Activated CD4-positive, alpha-beta T cell treated with anti-CD3 and anti-CD28 coated beads, Interleukin-2, amount 10 ng/mL, durations not matched to agents 7 days and 5 days (primary cell): ENCODE data around the gene CCDC57. TPM values are rescaled to one million over a fixed set of nuclear protein-coding genes. Genes with fewer than 3 reads are reported as not detected.

Experiments
- CTCF ChIA-PET: fragments of 350-600 bp; sonication (Branson Sonifier 250); formaldehyde crosslinking; loops from one replicate; lab custom pipeline; 2021; ENCODE audit warnings: antibody characterized with exemption; lab: Charles Lee
- POLR2A ChIA-PET: fragments of 350-600 bp; sonication (Branson Sonifier 250); formaldehyde crosslinking; loops from one replicate; lab custom pipeline; 2021; ENCODE audit warnings: antibody characterized with exemption; lab: Charles Lee
- DNase-seq: peaks from one replicate; pipeline ENCODE4 v3.0.0-alpha.2; 2020
- H3K27ac Mint-ChIP-seq: one replicate; pipeline ENCODE4 v1.8.0; 2021; ENCODE audit warnings: mild to moderate bottlenecking, moderate library complexity, mixed read lengths
- H3K27me3 Mint-ChIP-seq: one replicate; pipeline ENCODE4 v1.8.0; 2021; ENCODE audit warnings: mixed read lengths
- H3K36me3 Mint-ChIP-seq: one replicate; pipeline ENCODE4 v1.8.0; 2021; ENCODE audit warnings: low read depth, mixed read lengths
- H3K4me1 Mint-ChIP-seq: one replicate; pipeline ENCODE4 v1.8.0; 2021; ENCODE audit warnings: mixed read lengths
- H3K4me3 Mint-ChIP-seq: one replicate; pipeline ENCODE4 v1.8.0; 2021; ENCODE audit warnings: mild to moderate bottlenecking, moderate library complexity, mixed read lengths
- H3K9me3 Mint-ChIP-seq: one replicate; pipeline ENCODE4 v1.8.0; 2021; ENCODE audit warnings: mixed read lengths
- total RNA-seq, 2 experiments: library from RNA; stranded (reverse); gene quantifications; one replicate each; pipeline ENCODE4 v1.2.3, GENCODE V29; 2021

The CCDC57 gene
- total RNA-seq, 2 experiments from 2014 or later, result 60.5 to 69.7 TPM

GRCh38 chr17:82112181-82112913 is 100.3 kb downstream of the CCDC57 start:
- ChIA-PET CTCF (interaction anchor here (1.2 to 1.6 kb wide), 3 partner anchors 9 to 82 kb away, joined by 3 to 6 read pairs (median 3); no protein-coding TSS in a partner anchor), POLR2A (interaction anchor here (1.1 kb wide), 1 partner anchor 75 kb away, joined by 3 read pairs; the partner anchor contains the start of gene DCXR)
- H3K27me3 Mint-ChIP-seq, result no peaks in the 10 kb centered on the region
- H3K9me3 Mint-ChIP-seq, result no peaks in the 10 kb centered on the region
- H3K4me3 Mint-ChIP-seq, result no peak overlapping the region
- H3K36me3 Mint-ChIP-seq, result no peaks in the 10 kb centered on the region
- no peak for DNase-seq
- peak overlapping the region; percentile 62 for H3K27ac Mint-ChIP-seq
- H3K4me1 Mint-ChIP-seq, result peaks cover 19% of the 10 kb centered on the region

- H3K27ac Mint-ChIP-seq, result peak overlapping the region; percentile 66
- ChIA-PET CTCF (interaction anchor here (1.2 kb wide), 1 partner anchor 9 kb away, joined by 4 read pairs; no protein-coding TSS in a partner anchor), POLR2A (no interaction called here)
Observed at GRCh38 chr17:82110298-82110697, 102.3 kb downstream of the CCDC57 start.

GRCh38 chr17:82108961-82109475 is 103.6 kb downstream of the CCDC57 start:
- H3K27me3 Mint-ChIP-seq, result no peaks in the 10 kb centered on the region
- H3K36me3 Mint-ChIP-seq, result no peaks in the 10 kb centered on the region
- peaks cover 43% of the 10 kb centered on the region for H3K4me1 Mint-ChIP-seq
- no peaks in the 10 kb centered on the region for H3K9me3 Mint-ChIP-seq
- ChIA-PET POLR2A (no interaction called here), CTCF (interaction anchor here (0.8 to 1.7 kb wide), 4 partner anchors 11 to 78 kb away, joined by 3 to 4 read pairs (median 4); no protein-coding TSS in a partner anchor)
- H3K4me3 Mint-ChIP-seq, result no peak overlapping the region
- peak overlapping the region; percentile 74 for H3K27ac Mint-ChIP-seq
- no peak for DNase-seq

More at GRCh38 chr17:82110298-82110697, 102.3 kb downstream of the CCDC57 start:
- Mint-ChIP-seq H3K9me3 (no peaks in the 10 kb centered on the region), H3K27me3 (no peaks in the 10 kb centered on the region), H3K4me3 (no peak overlapping the region), H3K4me1 (peaks cover 38% of the 10 kb centered on the region), H3K36me3 (no peaks in the 10 kb centered on the region)
- DNase-seq, result peak; percentile 36

GRCh38 chr17:82108496-82108945 is 104.1 kb downstream of the CCDC57 start:
- no peaks in the 10 kb centered on the region for H3K36me3 Mint-ChIP-seq
- no peak overlapping the region for H3K4me3 Mint-ChIP-seq
- peaks cover 43% of the 10 kb centered on the region for H3K4me1 Mint-ChIP-seq
- no peaks in the 10 kb centered on the region for H3K9me3 Mint-ChIP-seq
- peak overlapping the region; percentile 74 for H3K27ac Mint-ChIP-seq
- ChIA-PET CTCF (interaction anchor here (0.6 to 1.7 kb wide), 4 partner anchors 16 to 183 kb away, joined by 3 to 5 read pairs (median 4); no protein-coding TSS in a partner anchor), POLR2A (no interaction called here)
- H3K27me3 Mint-ChIP-seq, result no peaks in the 10 kb centered on the region
- no peak for DNase-seq

GRCh38 chr17:82108038-82108437 is 104.6 kb downstream of the CCDC57 start:
- CTCF ChIA-PET, result interaction anchor here (0.6 to 2.7 kb wide), 4 partner anchors 13 to 182 kb away, joined by 3 to 22 read pairs (median 4); no protein-coding TSS in a partner anchor
- POLR2A ChIA-PET, result no interaction called here
- Mint-ChIP-seq H3K36me3 (no peaks in the 10 kb centered on the region), H3K4me1 (peaks cover 44% of the 10 kb centered on the region), H3K9me3 (no peaks in the 10 kb centered on the region), H3K27ac (peak overlapping the region; percentile 96), H3K27me3 (no peaks in the 10 kb centered on the region), H3K4me3 (no peak overlapping the region)
- no peak for DNase-seq

GRCh38 chr17:82107341-82107860 is 105.2 kb downstream of the CCDC57 start:
- Mint-ChIP-seq H3K27me3 (no peaks in the 10 kb centered on the region), H3K9me3 (no peaks in the 10 kb centered on the region), H3K36me3 (no peaks in the 10 kb centered on the region), H3K27ac (peak overlapping the region; percentile 96), H3K4me1 (peaks cover 45% of the 10 kb centered on the region), H3K4me3 (no peak overlapping the region)
- POLR2A ChIA-PET, result no interaction called here
- CTCF ChIA-PET, result interaction anchor here (0.7 to 2.7 kb wide), 7 partner anchors 14 to 98 kb away, joined by 3 to 22 read pairs (median 6); partner anchors contain the start of gene DCXR
- DNase-seq, result no peak

- Mint-ChIP-seq H3K27ac (peak overlapping the region; percentile 96), H3K27me3 (no peaks in the 10 kb centered on the region), H3K36me3 (no peaks in the 10 kb centered on the region), H3K4me3 (peak overlapping the region; percentile 86), H3K9me3 (no peaks in the 10 kb centered on the region), H3K4me1 (peaks cover 46% of the 10 kb centered on the region)
- DNase-seq, result no peak
- POLR2A ChIA-PET, result interaction anchor here (1.1 kb wide), 1 partner anchor 15 kb away, joined by 3 read pairs; no protein-coding TSS in a partner anchor
- CTCF ChIA-PET, result interaction anchor here (0.8 to 2.7 kb wide), 15 partner anchors 14 to 147 kb away, joined by 3 to 22 read pairs (median 4); partner anchors contain the start of gene DCXR
Observed at GRCh38 chr17:82106688-82107305, 105.8 kb downstream of the CCDC57 start.

GRCh38 chr17:82105882-82106687 is 106.6 kb downstream of the CCDC57 start:
- Mint-ChIP-seq H3K27ac (peak overlapping the region; percentile 96), H3K27me3 (no peaks in the 10 kb centered on the region), H3K9me3 (no peaks in the 10 kb centered on the region), H3K36me3 (no peaks in the 10 kb centered on the region), H3K4me1 (peaks cover 46% of the 10 kb centered on the region), H3K4me3 (peak overlapping the region; percentile 86)
- POLR2A ChIA-PET, result interaction anchor here (0.6 to 1.1 kb wide), 2 partner anchors 16 to 32 kb away, joined by 3 read pairs; no protein-coding TSS in a partner anchor
- CTCF ChIA-PET, result interaction anchor here (0.5 to 2.7 kb wide), 17 partner anchors 15 to 146 kb away, joined by 3 to 22 read pairs (median 4); partner anchors contain the start of gene DCXR
- DNase-seq, result peak; percentile 70

- POLR2A ChIA-PET, result interaction anchor here (0.5 to 1.1 kb wide), 5 partner anchors 17 to 414 kb away, joined by 3 to 5 read pairs (median 3); partner anchors contain the start of genes DCXR and FOXK2
- H3K27me3 Mint-ChIP-seq, result no peaks in the 10 kb centered on the region
- no peak for DNase-seq
- H3K9me3 Mint-ChIP-seq, result no peaks in the 10 kb centered on the region
- CTCF ChIA-PET, result interaction anchor here (0.5 to 2.7 kb wide), 12 partner anchors 16 to 146 kb away, joined by 3 to 22 read pairs (median 4); partner anchors contain the start of gene DCXR
- H3K4me1 Mint-ChIP-seq, result peaks cover 49% of the 10 kb centered on the region
- H3K4me3 Mint-ChIP-seq, result peak overlapping the region; percentile 86
- no peaks in the 10 kb centered on the region for H3K36me3 Mint-ChIP-seq
- H3K27ac Mint-ChIP-seq, result peak overlapping the region; percentile 96
Observed at GRCh38 chr17:82105417-82105881, 107.2 kb downstream of the CCDC57 start.

- H3K27me3 Mint-ChIP-seq, result no peaks in the 10 kb centered on the region
- POLR2A ChIA-PET, result interaction anchor here (0.5 to 0.8 kb wide), 3 partner anchors 67 to 415 kb away, joined by 3 to 5 read pairs (median 4); partner anchors contain the start of genes DCXR and FOXK2
- H3K27ac Mint-ChIP-seq, result peak overlapping the region; percentile 96
- CTCF ChIA-PET, result interaction anchor here (0.9 to 2.5 kb wide), 3 partner anchors 49 to 101 kb away, joined by 3 to 7 read pairs (median 4); partner anchors contain the start of gene DCXR
- H3K4me3 Mint-ChIP-seq, result peak overlapping the region; percentile 86
- no peaks in the 10 kb centered on the region for H3K36me3 Mint-ChIP-seq
- no peak for DNase-seq
- no peaks in the 10 kb centered on the region for H3K9me3 Mint-ChIP-seq
- H3K4me1 Mint-ChIP-seq, result peaks cover 49% of the 10 kb centered on the region
Observed at GRCh38 chr17:82104797-82105416, 107.7 kb downstream of the CCDC57 start.
